ENCODE measurements around the gene SNPH. TPM values are rescaled to one million over a fixed set of nuclear protein-coding genes. Genes with fewer than 3 reads are reported as not detected.
"Not testable (repeated sequence)": the region's sequence is repeated elsewhere in the genome, so short reads cannot be mapped to it uniquely, and the experiment has no call there.

Gene SNPH
- total RNA-seq, result 6.0 TPM

GRCh38 chr20:1266167-1266973 is at the start of gene SNPH:
Gene SNPH (plus strand): TSS chr20:1266294. CDS start chr20:1296240, 29,946 bp downstream.
- DNase-seq (ENCODE audit: low spot score), result peak; percentile 65

DNA sequence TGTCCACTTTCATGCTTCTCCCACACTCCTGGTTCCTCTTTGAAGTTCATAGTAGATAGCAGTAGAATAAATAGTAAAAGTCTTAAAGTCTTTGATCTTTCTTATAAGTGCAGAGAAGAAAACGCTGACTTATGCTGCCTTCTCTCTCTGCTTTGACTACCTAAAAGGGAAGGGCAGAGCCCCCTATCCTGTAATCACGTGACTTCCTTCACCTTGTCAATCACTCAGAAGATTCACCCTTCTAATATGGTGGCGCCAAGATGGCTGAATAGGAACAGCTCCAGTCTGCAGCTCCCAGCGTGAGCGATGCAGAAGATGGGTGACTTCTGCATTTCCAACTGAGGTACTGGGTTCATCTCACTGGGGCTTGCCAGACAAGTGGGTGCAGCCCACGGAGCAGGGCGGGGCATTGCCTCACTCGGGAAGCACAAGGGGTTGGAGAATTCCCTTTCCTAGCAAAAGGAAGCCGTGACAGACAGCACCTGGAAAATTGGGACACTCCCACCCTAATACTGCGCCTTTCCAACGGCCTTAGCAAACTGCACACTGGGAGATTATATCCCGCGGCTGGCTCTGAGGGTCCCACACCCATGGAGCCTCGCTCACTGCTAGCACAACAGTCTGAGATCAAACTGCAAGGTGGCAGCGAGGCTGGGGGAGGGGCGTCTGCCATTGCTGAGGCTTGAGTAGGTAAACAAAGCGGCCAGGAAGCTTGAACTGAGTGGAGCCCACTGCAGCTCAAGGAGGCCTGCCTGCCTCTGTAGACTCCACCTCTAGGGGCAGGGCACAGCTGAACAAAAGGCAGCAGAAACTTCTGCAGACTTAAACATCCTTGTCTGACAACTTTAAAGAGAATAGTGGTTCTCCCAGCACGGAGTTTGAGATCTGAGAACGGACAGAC is 49.3 kb upstream of the SNPH start:
- not testable (repeated sequence) for DNase-seq (ENCODE audit: low spot score)

DNA sequence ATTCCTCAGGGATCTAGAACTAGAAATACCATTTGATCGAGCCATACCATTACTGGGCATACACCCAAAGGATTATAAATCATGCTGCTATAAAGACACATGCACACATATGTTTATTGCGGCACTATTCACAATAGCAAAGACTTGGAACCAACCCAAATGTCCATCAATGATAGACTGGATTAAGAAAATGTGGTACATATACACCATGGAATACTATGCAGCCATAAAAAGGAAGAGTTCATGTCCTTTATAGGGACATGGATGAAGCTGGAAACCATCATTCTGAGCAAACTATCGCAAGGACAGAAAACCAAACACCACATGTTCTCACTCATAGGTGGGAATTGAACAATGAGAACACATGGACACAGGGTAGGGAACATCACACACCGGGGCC is 43.3 kb upstream of the SNPH start:
- not testable (repeated sequence) for DNase-seq (ENCODE audit: low spot score)

GRCh38 chr20:1224205-1224890 is 41.7 kb upstream of the SNPH start:
- no peak for DNase-seq (ENCODE audit: low spot score)

DNA sequence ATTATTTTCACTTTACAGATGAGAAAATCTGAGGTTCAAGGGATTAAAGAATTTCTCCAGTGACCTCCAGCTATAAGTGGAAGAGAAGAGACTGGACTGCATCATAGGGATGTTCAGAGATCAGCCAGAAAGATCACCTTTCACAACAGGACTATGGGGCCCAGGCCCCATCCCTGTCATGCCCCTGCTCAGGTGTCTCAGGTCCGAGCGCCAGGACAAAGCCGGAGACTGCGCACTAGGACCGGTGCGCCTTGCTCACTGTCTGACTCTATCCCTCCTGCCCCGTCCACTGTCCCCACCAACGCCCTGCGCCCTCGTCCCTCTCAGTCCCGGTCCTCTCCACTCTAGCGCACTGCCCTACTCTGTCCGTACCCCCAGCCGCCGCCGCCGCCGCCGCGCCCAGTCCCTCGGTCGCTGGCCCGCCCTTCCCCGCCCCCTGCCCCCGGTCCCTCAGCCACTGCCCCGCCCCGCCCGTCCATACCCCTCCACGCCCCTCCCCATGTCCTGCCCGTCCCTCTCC is 40.8 kb upstream of the SNPH start:
- no peak for DNase-seq (ENCODE audit: low spot score)

- DNase-seq (ENCODE audit: low spot score), result peak; percentile 77
Observed at GRCh38 chr20:1225783-1226654, 40.1 kb upstream of the SNPH start, which contains the start of gene RAD21L1. Gene RAD21L1 (plus strand): TSS chr20:1226044. CDS start chr20:1228454, 2,410 bp downstream.

- DNase-seq (ENCODE audit: low spot score), result no peak
Observed at GRCh38 chr20:1229541-1229940, 36.6 kb upstream of the SNPH start.

- no peak for DNase-seq (ENCODE audit: low spot score)
Observed at GRCh38 chr20:1232286-1233111, 33.6 kb upstream of the SNPH start.

GRCh38 chr20:1240549-1240948 is 25.5 kb upstream of the SNPH start:
- no peak for DNase-seq (ENCODE audit: low spot score)

DNA sequence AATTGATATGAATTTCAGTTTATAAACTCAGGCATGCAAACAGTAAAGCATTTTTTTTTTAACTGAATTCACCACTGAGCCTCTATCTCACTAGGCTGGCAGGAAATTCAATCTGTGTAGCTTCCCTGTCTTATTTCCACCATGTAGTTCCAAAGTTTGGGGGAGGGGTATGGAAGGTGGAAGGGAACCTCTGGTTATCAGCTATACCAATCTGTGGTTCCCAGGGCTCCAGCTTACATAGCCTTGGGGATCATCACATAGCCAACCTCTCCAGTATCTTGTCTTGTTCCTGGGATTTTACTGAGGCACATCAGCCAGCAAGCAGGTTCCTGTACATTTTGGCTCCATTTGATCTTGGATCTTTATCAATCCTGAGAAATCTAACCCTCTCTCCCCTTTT is 24.6 kb upstream of the SNPH start:
- DNase-seq (ENCODE audit: low spot score), result no peak

DNA sequence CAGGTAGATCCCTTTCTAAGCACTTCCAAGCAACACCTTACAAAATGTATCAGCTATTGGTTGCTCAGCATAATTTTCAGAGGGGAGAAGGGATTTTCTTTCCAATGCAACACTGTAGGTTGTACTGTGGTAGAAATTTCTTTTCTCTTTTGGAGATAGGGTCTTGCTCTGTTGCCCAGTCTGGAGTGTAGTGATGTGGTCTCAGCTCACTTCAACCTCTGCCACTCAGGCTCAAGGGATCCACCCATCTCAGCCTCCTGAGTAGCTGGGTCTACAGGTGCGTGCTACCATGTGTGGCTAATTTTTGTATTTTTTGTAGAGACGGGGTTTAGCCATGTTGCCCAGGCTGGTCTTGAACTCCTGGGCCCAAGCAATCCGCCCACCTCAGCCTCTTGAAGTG is 24.0 kb upstream of the SNPH start:
- no peak for DNase-seq (ENCODE audit: low spot score)

- DNase-seq (ENCODE audit: low spot score), result no peak
Observed at GRCh38 chr20:1242530-1242929, 23.6 kb upstream of the SNPH start.

DNA sequence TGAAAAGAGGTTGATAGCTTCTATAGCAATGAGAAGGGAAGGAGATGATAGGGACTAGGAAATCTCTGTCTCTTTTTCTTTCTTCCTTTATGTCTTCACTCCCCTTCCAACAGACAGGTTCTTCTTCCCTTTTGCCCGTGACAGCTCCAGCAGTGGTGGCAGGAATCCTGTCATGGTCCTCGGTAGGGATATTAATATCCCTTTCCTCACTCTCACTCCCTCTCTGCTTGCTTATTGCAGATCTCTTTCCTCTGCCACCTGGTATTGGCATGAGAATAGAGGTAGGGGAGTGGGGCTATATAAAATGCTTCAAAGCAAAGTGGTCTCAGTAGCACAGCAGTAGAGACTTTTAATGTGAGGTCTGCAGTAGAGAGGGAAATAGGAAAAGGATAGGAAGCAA is 20.5 kb upstream of the SNPH start:
- no peak for DNase-seq (ENCODE audit: low spot score)

GRCh38 chr20:1247689-1248088 is 18.4 kb upstream of the SNPH start:
- DNase-seq (ENCODE audit: low spot score), result no peak

DNA sequence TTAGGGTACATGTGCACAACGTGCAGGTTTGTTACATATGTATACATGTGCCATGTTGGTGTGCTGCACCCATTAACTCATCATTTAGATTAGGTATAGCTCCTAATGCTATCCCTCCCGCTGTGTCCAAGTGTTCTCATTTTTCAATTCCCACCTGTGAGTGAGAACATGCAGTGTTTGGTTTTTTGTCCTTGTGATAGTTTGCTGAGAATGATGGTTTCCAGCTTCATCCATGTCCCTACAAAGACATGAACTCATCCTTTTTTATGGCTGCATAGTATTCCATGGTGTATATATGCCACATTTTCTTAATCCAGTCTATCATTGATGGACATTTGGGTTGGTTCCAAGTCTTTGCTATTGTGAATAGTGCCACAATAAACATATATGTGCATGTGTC is 15.8 kb upstream of the SNPH start:
- not testable (repeated sequence) for DNase-seq (ENCODE audit: low spot score)

GRCh38 chr20:1252416-1252815 is 13.7 kb upstream of the SNPH start:
- no peak for DNase-seq (ENCODE audit: low spot score)

DNA sequence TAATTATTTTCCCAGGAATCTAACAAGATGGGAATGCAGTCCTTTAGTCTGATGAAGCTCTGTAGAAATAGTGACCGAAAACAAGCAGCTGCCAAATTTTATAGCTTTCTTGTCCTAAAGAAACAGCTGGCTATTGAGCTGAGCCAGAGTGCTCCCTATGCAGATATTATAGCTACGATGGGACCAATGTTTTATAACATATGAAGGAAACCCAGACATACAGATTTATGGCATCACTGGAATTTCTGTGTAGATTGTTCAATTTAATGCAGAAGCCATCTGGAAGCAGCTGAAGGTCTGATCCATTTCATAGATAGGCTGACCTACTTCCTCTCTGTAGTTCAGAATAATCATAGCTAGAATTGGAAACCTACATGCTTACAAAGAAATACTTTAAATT is 11.8 kb upstream of the SNPH start:
- DNase-seq (ENCODE audit: low spot score), result no peak

GRCh38 chr20:1255675-1256074 is 10.4 kb upstream of the SNPH start:
- no peak for DNase-seq (ENCODE audit: low spot score)

DNA sequence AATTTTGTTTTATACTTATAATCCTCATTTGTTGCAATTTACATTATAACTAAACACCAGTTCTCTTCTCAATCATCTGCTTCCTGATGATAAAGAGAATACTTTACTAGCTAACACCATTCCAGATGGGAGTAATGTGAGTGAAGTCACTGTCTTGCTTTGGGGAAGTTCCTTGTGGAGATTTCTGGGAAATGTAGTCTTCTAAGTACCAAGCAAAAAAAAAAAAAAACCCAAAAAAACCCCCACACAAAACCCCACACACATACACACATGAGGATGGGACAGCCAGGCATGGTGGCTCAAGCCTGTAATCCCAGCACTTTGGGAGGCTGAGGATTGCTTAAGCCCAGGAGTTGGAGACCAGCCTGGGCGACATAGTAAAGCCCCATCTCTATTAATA is 2.2 kb upstream of the SNPH start:
- no peak for DNase-seq (ENCODE audit: low spot score)

DNA sequence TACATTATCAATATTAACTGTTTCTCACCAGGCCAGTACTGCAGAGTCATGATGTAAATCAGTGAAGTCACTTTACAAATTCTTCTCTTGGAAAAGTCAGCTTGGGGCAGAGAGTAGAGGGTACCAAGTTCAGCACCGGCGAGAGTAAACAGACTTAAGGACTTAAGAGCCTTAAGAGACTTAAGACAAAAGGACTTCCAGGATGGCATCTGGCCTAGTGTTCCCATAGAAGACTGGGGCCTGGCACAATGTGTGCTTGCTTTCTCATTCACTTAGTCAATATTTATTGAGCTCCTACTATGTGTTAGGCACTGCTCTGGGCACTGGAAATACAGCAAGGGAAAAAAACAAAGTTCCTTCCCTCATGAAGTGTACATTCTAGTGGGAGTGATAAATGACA is 1.4 kb upstream of the SNPH start:
- DNase-seq (ENCODE audit: low spot score), result no peak
